Loucy (cell line): ENCODE measurements around the gene LYPD8.
"Not testable (repeated sequence)": the region's sequence is repeated elsewhere in the genome, so short reads cannot be mapped to it uniquely, and the experiment has no call there.

ENCODE experiments used
- H2AFZ ChIP-seq: fragments of 200-600 bp; sonication (generic); 2 replicates; pipeline ENCODE4 v1.6.0; 2016; ENCODE audit warnings: antibody characterized with exemption, mild to moderate bottlenecking, low read length, moderate library complexity
- H3F3A ChIP-seq: fragments of 200-600 bp; 2 replicates; pipeline ENCODE4 v1.6.0; 2016; ENCODE audit warnings: antibody characterized with exemption, low read depth, mild to moderate bottlenecking
- H3K27me3 ChIP-seq: fragments of 200-600 bp; sonication (generic); 2 replicates; pipeline ENCODE4 v1.6.1; 2014; ENCODE audit warnings: low read length, mild to moderate bottlenecking; ENCODE audit not compliant: insufficient read depth, poor library complexity, severe bottlenecking
- H3K36me3 ChIP-seq: fragments of 200-600 bp; sonication (generic); 2 replicates; pipeline ENCODE4 v1.6.1; 2016; ENCODE audit warnings: low read length; ENCODE audit not compliant: insufficient read depth
- H3K4me1 ChIP-seq: fragments of 200-600 bp; sonication (generic); 2 replicates; pipeline ENCODE4 v1.5.1; 2014; ENCODE audit warnings: low read length, mild to moderate bottlenecking; ENCODE audit not compliant: insufficient read depth, poor library complexity, severe bottlenecking
- H3K4me2 ChIP-seq: fragments of 200-600 bp; sonication (generic); 2 replicates; pipeline ENCODE4 v1.6.0; 2014; ENCODE audit warnings: antibody characterized with exemption, low read length, low read depth, mild to moderate bottlenecking; ENCODE audit not compliant: poor library complexity, severe bottlenecking
- H3K4me3 ChIP-seq: fragments of 200-600 bp; sonication (generic); 2 replicates; pipeline ENCODE4 v1.5.1; 2014; ENCODE audit warnings: low read length, mild to moderate bottlenecking, mixed read lengths; ENCODE audit not compliant: poor library complexity, severe bottlenecking
- H3K79me2 ChIP-seq: fragments of 200-600 bp; sonication (generic); 2 replicates; pipeline ENCODE4 v1.6.1; 2014; ENCODE audit warnings: low read length; ENCODE audit not compliant: insufficient read depth
- H3K9ac ChIP-seq: fragments of 200-600 bp; sonication (generic); 2 replicates; pipeline ENCODE4 v1.6.0; 2014; ENCODE audit warnings: mild to moderate bottlenecking, low read depth, low read length, moderate library complexity; ENCODE audit not compliant: poor library complexity, severe bottlenecking
- H3K9me2 ChIP-seq: fragments of 200-600 bp; sonication (generic); replicated peaks from 2 replicates; pipeline ENCODE4 v1.6.1; 2016; ENCODE audit warnings: low read depth, low read length, mixed read lengths
- H3K9me3 ChIP-seq: fragments of 200-600 bp; sonication (generic); 2 replicates; pipeline ENCODE4 v1.6.1; 2014; ENCODE audit warnings: mild to moderate bottlenecking, antibody characterized with exemption, low read length, low read depth; ENCODE audit not compliant: insufficient read depth
- H4K20me1 ChIP-seq: fragments of 200-600 bp; sonication (generic); 2 replicates; pipeline ENCODE4 v1.6.0; 2014; ENCODE audit warnings: antibody characterized with exemption, low read length, mild to moderate bottlenecking; ENCODE audit not compliant: insufficient read depth, poor library complexity, severe bottlenecking
- CTCF ChIP-seq: fragments of 200-600 bp; sonication (generic); conservative IDR thresholded peaks from 2 replicates; pipeline ENCODE4 v1.5.1; 2014; ENCODE audit warnings: mild to moderate bottlenecking, antibody characterized with exemption, low read length
- EZH2phosphoT487 ChIP-seq: fragments of 200-600 bp; IDR thresholded peaks from 2 replicates; pipeline ENCODE4 v1.6.1; 2018; ENCODE audit warnings: antibody characterized with exemption, mild to moderate bottlenecking, moderate library complexity, borderline replicate concordance

LYPD8 gene

GRCh38 chr1:248802454-248802853 is 46.9 kb upstream of the LYPD8 start:
- H3K9me3 ChIP-seq: no peaks in the 10 kb centered on the region
- TF ChIP-seq CTCF: no peak
- no peak for TF ChIP-seq EZH2phosphoT487
- H3K9me2 ChIP-seq: no peaks in the 10 kb centered on the region

DNA sequence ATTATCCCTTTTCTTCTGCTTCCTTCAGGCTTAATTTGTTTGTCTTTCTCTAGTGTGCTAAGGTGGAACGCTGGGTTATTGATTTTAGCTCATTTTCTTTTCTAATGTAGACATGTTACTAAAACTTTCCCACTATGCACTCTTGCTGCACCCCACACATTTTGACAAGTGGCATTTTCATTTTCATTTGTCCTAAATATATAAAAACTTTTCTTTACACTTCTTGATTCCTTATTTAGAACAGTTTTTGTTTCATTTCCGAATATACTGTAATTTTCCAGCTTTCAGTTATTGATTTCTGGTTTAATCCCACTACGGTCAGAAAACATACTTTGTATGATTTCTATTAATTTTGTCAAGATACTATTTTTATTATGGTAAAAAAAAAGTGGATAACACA is 44.9 kb upstream of the LYPD8 start:
- no peak overlapping the region for H3K4me2 ChIP-seq
- no peaks in the 10 kb centered on the region for H3F3A ChIP-seq
- no peaks in the 10 kb centered on the region for H3K9me2 ChIP-seq
- H3K4me3 ChIP-seq: no peak overlapping the region
- TF ChIP-seq EZH2phosphoT487: no peak
- no peak for TF ChIP-seq CTCF
- no peak overlapping the region for H3K9ac ChIP-seq
- no peaks in the 10 kb centered on the region for H4K20me1 ChIP-seq
- no peaks in the 10 kb centered on the region for H3K9me3 ChIP-seq
- no peaks in the 10 kb centered on the region for H3K36me3 ChIP-seq
- no peak overlapping the region for H2AFZ ChIP-seq
- H3K79me2 ChIP-seq: no peaks in the 10 kb centered on the region
- no peaks in the 10 kb centered on the region for H3K4me1 ChIP-seq
- no peaks in the 10 kb centered on the region for H3K27me3 ChIP-seq

More at GRCh38 chr1:248802454-248802853, 46.9 kb upstream of the LYPD8 start:
- Histone ChIP-seq H3F3A (no peaks in the 10 kb centered on the region), H3K4me3 (no peak overlapping the region), H2AFZ (no peak overlapping the region), H4K20me1 (no peaks in the 10 kb centered on the region), H3K27me3 (no peaks in the 10 kb centered on the region), H3K79me2 (no peaks in the 10 kb centered on the region), H3K9ac (no peak overlapping the region), H3K4me2 (no peak overlapping the region), H3K36me3 (no peaks in the 10 kb centered on the region), H3K4me1 (no peaks in the 10 kb centered on the region)

GRCh38 chr1:248798791-248799190 is 43.2 kb upstream of the LYPD8 start:
- Histone ChIP-seq H3K79me2 (no peaks in the 10 kb centered on the region), H2AFZ (no peak overlapping the region), H3K4me2 (no peak overlapping the region), H3K9ac (no peak overlapping the region), H3F3A (no peaks in the 10 kb centered on the region), H3K9me2 (no peaks in the 10 kb centered on the region), H3K4me3 (no peak overlapping the region), H4K20me1 (no peaks in the 10 kb centered on the region), H3K4me1 (no peaks in the 10 kb centered on the region), H3K27me3 (no peaks in the 10 kb centered on the region), H3K9me3 (no peaks in the 10 kb centered on the region; the same call in 1 of the 2 replicates), H3K36me3 (no peaks in the 10 kb centered on the region)
- TF ChIP-seq EZH2phosphoT487 (no peak), CTCF (no peak)

DNA sequence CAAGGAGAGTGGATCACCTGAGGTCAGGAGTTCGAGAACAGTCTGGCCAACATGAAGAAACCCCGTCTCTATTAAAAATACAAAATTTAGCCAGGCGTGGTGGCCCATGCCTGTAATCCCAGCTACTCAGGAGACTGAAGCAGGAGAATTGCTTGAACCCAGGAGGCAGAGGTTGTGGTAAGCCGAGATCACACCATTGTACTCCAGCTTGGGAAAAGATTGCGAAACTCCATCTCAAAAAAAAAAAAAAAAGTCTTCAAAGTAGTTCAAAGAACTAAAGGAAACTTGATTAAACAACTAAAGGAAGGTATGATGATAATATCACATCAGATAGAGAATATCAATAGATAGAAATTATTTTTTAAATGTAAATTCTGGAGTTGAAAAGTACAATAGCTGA is 39.1 kb upstream of the LYPD8 start:
- H3K36me3 ChIP-seq, H2AFZ ChIP-seq, H3K4me3 ChIP-seq, H3F3A ChIP-seq, H3K9me2 ChIP-seq, H4K20me1 ChIP-seq, H3K9ac ChIP-seq, H3K4me1 ChIP-seq, H3K79me2 ChIP-seq, H3K4me2 ChIP-seq, H3K27me3 ChIP-seq, H3K9me3 ChIP-seq: not testable (repeated sequence)
